Heart left ventricle (tissue), 13 donors: ENCODE data around the gene BICD2.

Experiments used
- CTCF ChIP-seq, 12 donors: fragments of 200-600 bp; sonication (generic) in 4 of 12; IDR thresholded peaks; one replicate each; pipeline versions ENCODE4 v1.5.0 to v1.8.0; 2018 to 2022; ENCODE audit warnings: antibody characterized with exemption in 12 of 12, mild to moderate bottlenecking in 5 of 12
- POLR2A ChIP-seq, 2 donors: fragments of 450-650 bp; IDR thresholded peaks; one replicate each; pipeline ENCODE4 v1.6.1; 2017; ENCODE audit warnings: antibody characterized with exemption in 2 of 2, mild to moderate bottlenecking in 2 of 2, moderate library complexity in 2 of 2
- donor health status: ischemic (EF 13 %, LVEDD 7.1; RV severe dilation, severe dysfunction).
- donor health status: DM: no; HTN: yes; CAD: no.
- donor health status: DM: no; HTN: no; CAD: no.
- donor health status: ischemic (EF 25% LVEDD 6.9; RV normal size, moderate dysfunction).
- donor health status: ischemic (EF 25% LVEDD 5.7; RV mildly dilated, moderate dysfunction).
- donor health status: ischemic (EF 35%, LVEDD 5.7; RV mildly dilated, moderate dysfunction).
- donor health status: nonischemic (EF 11% LVEDD 7.7; RV severe dilation, severe dysfunction).
- donor health status: DM: yes; HTN: yes; CAD: no.
- donor health status: PGD.
- donor health status: ischemic (EF 29% LVEDD 5.4; RV normal size, mild dysfunction).
- donor health status: nonischemic (EF 23%, LVEDD 6.1; RV moderate dilation, normal function).

- no peak for TF ChIP-seq CTCF (IDR thresholded peaks at IDR 0.05)
- no peak for TF ChIP-seq POLR2A (IDR thresholded peaks at IDR 0.05)
These were observed 4.1 kb downstream of the BICD2 start for GRCh38 chr9:92760494-92760893.
